SK-N-SH (cell line): ENCODE data around the gene EMILIN2. TPM values are rescaled to one million over a fixed set of nuclear protein-coding genes. Genes with fewer than 3 reads are reported as not detected.

Experiments used
- CTCF ChIA-PET: fragments of 300-600, 350-600 bp; formaldehyde crosslinking; extraction: SDS; loops from one replicate; lab custom pipeline; 2021; lab: Yijun Ruan, JAX
- POLR2A ChIA-PET: fragments of 350-600 bp; sonication (Branson Sonifier 250); formaldehyde crosslinking; extraction: SDS; loops from one replicate; lab custom pipeline; 2020; ENCODE audit warnings: antibody characterized with exemption, inconsistent platforms; lab: Yijun Ruan, JAX
- DNase-seq: peaks from one replicate; pipeline ENCODE4 v3.0.0; 2012
- H2AFZ ChIP-seq: fragments of 200-600 bp; sonication (generic); 2 replicates; pipeline ENCODE4 v1.8.1; 2016; ENCODE audit warnings: antibody characterized with exemption, mild to moderate bottlenecking, low read depth
- H3F3A ChIP-seq: fragments of 200-600 bp; sonication (generic); replicated peaks from 2 replicates; pipeline ENCODE3; 2016; ENCODE audit warnings: antibody characterized with exemption, mild to moderate bottlenecking; ENCODE audit not compliant: insufficient read depth
- H3K27ac ChIP-seq, 2 experiments: fragments of 200-500 bp in 1 of 2; fragments of 200-600 bp in 1 of 2; sonication (Bioruptor generic) in 1 of 2; sonication (generic), shearing (Covaris generic) in 1 of 2; 2 replicates each; pipeline versions ENCODE4 v1.5.1 to v1.6.1; 2014 to 2016; ENCODE audit warnings: low read depth in 2 of 2, inconsistent platforms in 1 of 2, low read length in 1 of 2, mild to moderate bottlenecking in 1 of 2, mixed read lengths in 1 of 2
- H3K27me3 ChIP-seq: fragments of 200-600 bp; sonication (generic), shearing (Covaris generic); 2 replicates; pipeline ENCODE4 v1.6.1; 2016; ENCODE audit warnings: mixed run types; ENCODE audit not compliant: insufficient read depth
- H3K36me3 ChIP-seq, 2 experiments: fragments of 200-500 bp in 1 of 2; fragments of 200-600 bp in 1 of 2; sonication (Bioruptor generic) in 1 of 2; sonication (generic) in 1 of 2; replicated peaks in 1 of 2; 2 replicates each; pipeline versions ENCODE3 to v1.5.1; 2014 to 2016; ENCODE audit warnings: low read length in 1 of 2, mild to moderate bottlenecking in 1 of 2; ENCODE audit not compliant: insufficient read depth in 2 of 2, control insufficient read depth in 1 of 2
- H3K4me1 ChIP-seq, 2 experiments: fragments of 200-500 bp in 1 of 2; fragments of 200-600 bp in 1 of 2; sonication (Bioruptor generic) in 1 of 2; sonication (generic), shearing (Covaris generic) in 1 of 2; 2 replicates each; pipeline versions ENCODE4 v1.5.1 to v1.6.1; 2014 to 2016; ENCODE audit warnings: low read depth in 1 of 2, low read length in 1 of 2, mixed run types in 1 of 2; ENCODE audit not compliant: insufficient read depth in 2 of 2, control insufficient read depth in 1 of 2
- H3K4me2 ChIP-seq: fragments of 200-600 bp; sonication (generic), shearing (Covaris generic); 2 replicates; pipeline ENCODE4 v1.6.1; 2017; ENCODE audit warnings: mixed run types
- H3K4me3 ChIP-seq, 2 experiments: fragments of 200-500 bp in 1 of 2; fragments of 200-600 bp in 1 of 2; sonication (Bioruptor generic) in 1 of 2; sonication (generic), shearing (Covaris generic) in 1 of 2; 2 replicates each; pipeline versions ENCODE4 v1.5.1 to v1.8.1; 2014 to 2016; ENCODE audit warnings: low read depth in 2 of 2, inconsistent platforms in 1 of 2, low read length in 1 of 2, mild to moderate bottlenecking in 1 of 2, mixed read lengths in 1 of 2, moderate library complexity in 1 of 2
- H3K79me2 ChIP-seq: fragments of 200-600 bp; sonication (generic); 2 replicates; pipeline ENCODE4 v1.8.1; 2017; ENCODE audit warnings: mild to moderate bottlenecking; ENCODE audit not compliant: insufficient read depth
- H3K9ac ChIP-seq: fragments of 200-600 bp; sonication (generic); 2 replicates; pipeline ENCODE4 v1.6.1; 2017; ENCODE audit warnings: mixed run types
- H3K9me2 ChIP-seq: fragments of 200-600 bp; sonication (generic); 2 replicates; pipeline ENCODE4 v1.6.1; 2017; ENCODE audit warnings: mixed run types
- H3K9me3 ChIP-seq: fragments of 200-600 bp; sonication (generic); 2 replicates; pipeline ENCODE4 v1.6.1; 2017; ENCODE audit warnings: mixed run types, mild to moderate bottlenecking, moderate library complexity
- H4K20me1 ChIP-seq: fragments of 200-600 bp; sonication (generic); 2 replicates; pipeline ENCODE4 v1.6.1; 2017; ENCODE audit warnings: mild to moderate bottlenecking, mixed run types; ENCODE audit not compliant: insufficient read depth
- CHD2 ChIP-seq: fragments of 150-350 bp; IDR thresholded peaks from 2 replicates; pipeline ENCODE4 v1.6.1; 2018; ENCODE audit warnings: low read length; ENCODE audit not compliant: partially characterized antibody
- ELF1 ChIP-seq: IDR thresholded peaks from 2 replicates; pipeline ENCODE4 v1.4.0; 2012
- EZH2phosphoT487 ChIP-seq: fragments of 200-600 bp; sonication (generic); IDR thresholded peaks from 2 replicates; pipeline ENCODE4 v1.6.1; 2017; ENCODE audit warnings: low read depth, mixed run types, mild to moderate bottlenecking, antibody characterized with exemption, moderate library complexity, borderline replicate concordance
- FOSL2 ChIP-seq: IDR thresholded peaks from 2 replicates; pipeline ENCODE4 v1.4.0; 2012; ENCODE audit warnings: low read depth, mild to moderate bottlenecking, moderate library complexity, borderline replicate concordance
- FOXJ3 ChIP-seq: sonication (generic); formaldehyde crosslinking; IDR thresholded peaks from 2 replicates; pipeline ENCODE4 v1.5.1; 2020; ENCODE audit warnings: mild to moderate bottlenecking, missing genetic modification reagents
- FOXM1 ChIP-seq: IDR thresholded peaks from 2 replicates; pipeline ENCODE4 v1.4.0; 2012; ENCODE audit warnings: low read depth, mild to moderate bottlenecking
- GATA2 ChIP-seq: sonication (generic); formaldehyde crosslinking; IDR thresholded peaks from 2 replicates; pipeline ENCODE4 v1.5.0; 2020; ENCODE audit warnings: mild to moderate bottlenecking, missing genetic modification reagents
- MAX ChIP-seq: IDR thresholded peaks from 2 replicates; pipeline ENCODE4 v1.4.0; 2012; ENCODE audit warnings: low read depth
- MEF2A ChIP-seq: IDR thresholded peaks from 2 replicates; pipeline ENCODE4 v1.4.0; 2012; ENCODE audit warnings: low read depth, borderline replicate concordance
- MXI1 ChIP-seq: IDR thresholded peaks from 2 replicates; pipeline ENCODE4 v1.6.1; 2012; ENCODE audit warnings: mild to moderate bottlenecking, low read depth, low read length, improper control_type of control experiment
- NRF1 ChIP-seq: IDR thresholded peaks from 2 replicates; pipeline ENCODE4 v1.6.1; 2012; ENCODE audit warnings: low read depth, mild to moderate bottlenecking, low read length
- POLR2AphosphoS5 ChIP-seq: IDR thresholded peaks from 2 replicates; pipeline ENCODE4 v1.6.1; 2012; ENCODE audit warnings: low read depth, low read length
- RAD21 ChIP-seq: IDR thresholded peaks from 2 replicates; pipeline ENCODE4 v1.6.1; 2012; ENCODE audit warnings: mild to moderate bottlenecking, low read length
- RFX5 ChIP-seq: IDR thresholded peaks from 2 replicates; pipeline ENCODE4 v1.6.1; 2012; ENCODE audit warnings: mild to moderate bottlenecking, improper control_type of control experiment, low read length
- SIN3A ChIP-seq: IDR thresholded peaks from 2 replicates; pipeline ENCODE4 v1.6.1; 2012; ENCODE audit warnings: low read depth, mild to moderate bottlenecking, low read length, moderate library complexity, borderline replicate concordance
- TCF12 ChIP-seq: IDR thresholded peaks from 2 replicates; pipeline ENCODE4 v1.4.0; 2012
- TEAD4 ChIP-seq: IDR thresholded peaks from 2 replicates; pipeline ENCODE4 v1.4.0; 2012; ENCODE audit warnings: mild to moderate bottlenecking, borderline replicate concordance; ENCODE audit not compliant: insufficient read depth
- USF2 ChIP-seq: fragments of 150-350 bp; IDR thresholded peaks from 2 replicates; pipeline ENCODE4 v1.6.1; 2017; ENCODE audit warnings: antibody characterized with exemption, low read length, low read depth, borderline replicate concordance
- YY1 ChIP-seq: IDR thresholded peaks from 2 replicates; pipeline ENCODE4 v1.4.0; 2012; ENCODE audit warnings: low read depth, mild to moderate bottlenecking
- WGBS: methylation state at CpG from one replicate; pipeline ENCODE4 v1.1.6; 2017; ENCODE audit warnings: low lambda C conversion rate; 5-methylcytosine and 5-hydroxymethylcytosine counted together
- polyA plus RNA-seq, 3 experiments: library from polyadenylated mRNA; depleted of rRNA; stranded (reverse); fragments of >200 nt; gene quantifications; 2 replicates each; pipeline ENCODE4 v1.2.3, GENCODE V29; 2012

Gene EMILIN2
- polyA plus RNA-seq, 1 of the 3 experiments (the other 2 are of a cell fraction): 1.4 TPM

GRCh38 chr18:2912357-2913299 lies 65.8 kb downstream of the EMILIN2 start:
- H3K27me3 ChIP-seq: no peaks in the 10 kb centered on the region
- H3K36me3 ChIP-seq: peaks cover 7 to 42% of the 10 kb centered on the region in 2 experiments
- WGBS: 95% methylated on average over 24 of the region's 29 CpGs
- TF ChIP-seq SIN3A (no peak), TCF12 (no peak)
- H3K4me1 ChIP-seq: no peaks in the 10 kb centered on the region
- ChIA-PET POLR2A (no interaction called here), CTCF (interaction anchor here (0.7 to 2.0 kb wide), 4 partner anchors 19 to 333 kb away, joined by 3 to 5 read pairs (median 4); no protein-coding TSS in a partner anchor)
- no peak overlapping the region for H3K4me3 ChIP-seq
- H3K4me2 ChIP-seq: no peak overlapping the region
- DNase-seq: no peak
- no peaks in the 10 kb centered on the region for H3K9me3 ChIP-seq
- H3K9me2 ChIP-seq: no peaks in the 10 kb centered on the region
- H2AFZ ChIP-seq: no peak overlapping the region
- no peaks in the 10 kb centered on the region for H3K79me2 ChIP-seq
- no peak overlapping the region for H3K27ac ChIP-seq
- H3K9ac ChIP-seq: no peak overlapping the region
- no peaks in the 10 kb centered on the region for H4K20me1 ChIP-seq
- H3F3A ChIP-seq: no peaks in the 10 kb centered on the region

GRCh38 chr18:2913398-2914005 lies 66.7 kb downstream of the EMILIN2 start:
- no peaks in the 10 kb centered on the region for H3K9me3 ChIP-seq
- no peaks in the 10 kb centered on the region for H3F3A ChIP-seq
- no peak overlapping the region for H3K9ac ChIP-seq
- no peak; the same call in 1 of the 2 replicates for TF ChIP-seq POLR2AphosphoS5
- no peak for TF ChIP-seq MXI1
- no peak for TF ChIP-seq NRF1
- no peak for TF ChIP-seq FOXJ3 (CRISPR knock-in tag)
- no peak for TF ChIP-seq YY1
- TF ChIP-seq TEAD4: no peak
- TF ChIP-seq MAX: no peak
- no peak for TF ChIP-seq RAD21
- no peak for TF ChIP-seq ELF1
- TF ChIP-seq RFX5: no peak
- TF ChIP-seq MEF2A: no peak
- no peak for TF ChIP-seq EZH2phosphoT487
- no peak for TF ChIP-seq SIN3A
- TF ChIP-seq CHD2: no peak
- no peak for TF ChIP-seq FOSL2
- no peak for TF ChIP-seq USF2
- no peak for TF ChIP-seq FOXM1
- no peak for TF ChIP-seq TCF12
- TF ChIP-seq GATA2 (CRISPR knock-in tag): no peak
- TF ChIP-seq, all 33 proteins: peak for 0
- no peaks in the 10 kb centered on the region for H3K79me2 ChIP-seq
- H3K9me2 ChIP-seq: no peaks in the 10 kb centered on the region
- ChIA-PET CTCF (interaction anchor here (0.7 to 2.0 kb wide), 5 partner anchors 14 to 332 kb away, joined by 3 to 5 read pairs (median 4); no protein-coding TSS in a partner anchor), POLR2A (no interaction called here)
- no peak overlapping the region for H2AFZ ChIP-seq
- H3K27ac ChIP-seq: no peak overlapping the region
- no peaks in the 10 kb centered on the region for H3K27me3 ChIP-seq
- peaks cover 7 to 50% of the 10 kb centered on the region in 2 experiments for H3K36me3 ChIP-seq
- no peaks in the 10 kb centered on the region for H3K4me1 ChIP-seq
- H4K20me1 ChIP-seq: no peaks in the 10 kb centered on the region
- no peak overlapping the region for H3K4me3 ChIP-seq
- DNase-seq: no peak
- no peak overlapping the region for H3K4me2 ChIP-seq
- 93% methylated on average over 17 of the region's 17 CpGs for WGBS
